C4-2B (cell line): ENCODE measurements around the gene ZNF473.

Experiments
- H3K27ac ChIP-seq: fragments of 450-650 bp; 2 replicates; pipeline ENCODE4 v1.5.1; 2017
- CTCF ChIP-seq: fragments of 450-650 bp; conservative IDR thresholded peaks from 2 replicates; pipeline ENCODE4 v1.5.1; 2017; ENCODE audit warnings: mild to moderate bottlenecking
- ZFX ChIP-seq: fragments of 450-650 bp; IDR thresholded peaks from 2 replicates; pipeline ENCODE4 v1.6.1; 2017

Gene ZNF473

GRCh38 chr19:49984491-49984890 is 41.3 kb upstream of the ZNF473 start:
- H3K27ac ChIP-seq = no peak overlapping the region
- no peak for TF ChIP-seq ZFX
- TF ChIP-seq CTCF = no peak

GRCh38 chr19:49985871-49986270 is 39.9 kb upstream of the ZNF473 start:
- no peak for TF ChIP-seq CTCF
- TF ChIP-seq ZFX = no peak
- no peak overlapping the region for H3K27ac ChIP-seq

GRCh38 chr19:49986354-49986753 is 39.5 kb upstream of the ZNF473 start:
- TF ChIP-seq CTCF = no peak
- no peak for TF ChIP-seq ZFX
- H3K27ac ChIP-seq = no peak overlapping the region

- no peak overlapping the region for H3K27ac ChIP-seq
- TF ChIP-seq ZFX (no peak), CTCF (no peak)
Measured at GRCh38 chr19:49987159-49987698, 38.6 kb upstream of the ZNF473 start.

- TF ChIP-seq ZFX (no peak), CTCF (no peak)
- no peak overlapping the region for H3K27ac ChIP-seq
Measured at GRCh38 chr19:49988007-49988406, 37.8 kb upstream of the ZNF473 start.

- TF ChIP-seq ZFX = no peak
- no peak for TF ChIP-seq CTCF
Measured at GRCh38 chr19:49988433-49988832, 37.4 kb upstream of the ZNF473 start.

GRCh38 chr19:49997709-49998108 is 28.1 kb upstream of the ZNF473 start:
- H3K27ac ChIP-seq = no peak overlapping the region
- TF ChIP-seq CTCF = no peak
- no peak for TF ChIP-seq ZFX

More at GRCh38 chr19:49988433-49988832, 37.4 kb upstream of the ZNF473 start:
- H3K27ac ChIP-seq = no peak overlapping the region
